GM15510 (cell line): ENCODE measurements around the gene TMEM183A.

Source experiments
- POLR2A ChIP-seq: IDR thresholded peaks from 3 replicates; pipeline ENCODE4 v1.6.1; 2011; ENCODE audit warnings: borderline replicate concordance; ENCODE audit not compliant: insufficient read length; ENCODE audit errors: extremely low read depth

The TMEM183A gene

DNA sequence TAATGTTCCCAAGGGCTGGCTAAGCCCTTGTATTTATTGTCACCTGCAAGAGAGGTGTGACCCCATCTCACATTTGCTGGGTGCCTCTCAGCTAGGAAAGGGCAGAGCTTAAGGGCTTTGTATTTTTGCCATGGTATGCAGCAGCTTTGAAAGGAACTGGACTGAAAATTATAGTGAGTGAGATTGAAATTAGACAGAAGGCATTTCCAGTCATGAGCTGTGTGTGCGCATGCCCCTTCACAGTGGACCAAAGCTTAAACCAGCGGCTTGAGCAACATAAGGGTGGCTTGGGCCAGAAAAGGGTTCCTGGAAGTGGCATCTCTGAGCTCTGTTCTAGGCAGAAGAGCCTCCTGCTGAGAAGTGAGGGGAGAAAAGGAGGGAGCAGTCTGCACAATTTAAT is 58.8 kb downstream of the TMEM183A start:
- no peak for TF ChIP-seq POLR2A

DNA sequence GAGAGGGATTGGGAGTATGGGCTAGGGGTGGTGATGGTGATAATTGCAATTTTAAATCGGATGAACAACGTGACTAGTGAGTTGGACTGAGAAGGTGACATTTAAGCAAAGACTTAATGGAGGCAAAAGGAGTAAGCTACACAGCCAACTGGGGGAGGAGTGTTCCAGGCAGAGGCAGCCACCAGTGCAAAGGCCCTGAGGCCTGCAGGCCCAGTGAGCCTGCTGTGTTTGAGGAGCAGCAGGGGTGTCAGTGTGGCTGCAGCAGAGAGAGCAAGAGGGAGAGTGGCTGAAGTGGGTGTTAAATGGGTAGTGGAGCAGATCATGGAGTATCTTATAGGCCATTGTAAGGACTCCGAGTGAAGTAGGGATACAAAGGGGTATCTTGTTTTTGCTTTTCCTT is 59.8 kb downstream of the TMEM183A start:
- no peak for TF ChIP-seq POLR2A

DNA sequence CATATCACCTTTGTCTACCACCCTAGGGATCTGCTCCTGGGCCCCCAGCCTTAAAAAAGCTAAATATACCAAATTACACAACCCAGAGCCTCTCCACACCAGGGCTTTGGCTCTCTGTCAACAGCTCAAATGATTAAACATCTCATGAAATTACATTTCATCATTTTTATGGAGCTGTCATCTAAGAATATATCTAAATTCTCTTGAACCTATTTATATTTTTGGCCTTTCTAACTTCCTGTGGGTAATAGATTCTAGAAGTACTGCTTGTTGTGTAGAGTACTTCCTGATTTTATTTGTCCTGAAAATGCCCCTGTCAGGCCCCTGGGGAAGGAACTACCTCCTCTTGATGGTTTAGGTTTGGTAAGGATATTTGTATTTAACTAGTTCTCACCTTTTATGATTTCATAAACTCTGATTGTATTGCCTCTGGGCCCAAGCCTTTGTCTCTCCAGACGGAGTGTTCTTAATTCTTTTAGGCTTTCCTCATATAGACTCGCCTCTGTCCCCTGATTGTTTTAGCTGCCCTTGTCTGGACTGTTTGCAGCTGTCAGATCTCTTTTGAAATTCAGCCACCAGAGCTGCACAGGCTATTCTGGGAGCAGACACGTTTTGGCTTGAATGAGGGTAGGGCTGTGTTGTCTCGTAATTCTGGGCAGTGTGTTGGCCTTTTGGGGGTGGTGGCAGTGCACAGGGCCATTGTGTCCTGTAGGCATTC is 62.0 kb downstream of the TMEM183A start:
- TF ChIP-seq POLR2A: no peak

DNA sequence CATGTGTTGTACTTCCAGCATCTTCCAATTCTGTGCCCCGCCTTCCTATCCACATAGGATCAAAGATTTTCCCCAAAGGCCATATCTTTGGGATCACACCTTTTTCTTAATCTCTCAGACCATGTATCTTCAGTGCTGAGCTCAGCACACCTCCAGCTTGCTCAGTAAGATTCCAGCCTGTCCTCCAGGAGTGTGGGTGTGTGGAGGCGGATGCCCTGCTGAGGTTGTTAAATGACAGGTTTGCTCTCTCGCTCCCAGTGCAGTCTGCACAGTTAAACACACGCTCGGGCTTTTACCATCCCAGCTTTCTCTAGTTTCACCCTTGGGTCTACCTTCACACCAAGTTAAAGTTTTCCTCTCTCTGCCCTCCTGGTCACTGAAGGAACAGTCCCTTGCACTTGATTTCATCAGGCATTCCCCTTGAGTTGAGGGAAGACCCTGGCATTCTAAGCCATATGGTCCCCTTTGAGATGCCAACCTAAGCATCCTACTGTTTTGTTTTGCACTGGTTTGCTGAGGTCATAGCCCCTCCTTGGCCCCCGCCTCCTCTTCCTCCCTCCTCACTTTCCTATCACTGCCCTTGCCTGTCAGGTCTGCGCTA is 64.9 kb downstream of the TMEM183A start:
- TF ChIP-seq POLR2A: no peak

DNA sequence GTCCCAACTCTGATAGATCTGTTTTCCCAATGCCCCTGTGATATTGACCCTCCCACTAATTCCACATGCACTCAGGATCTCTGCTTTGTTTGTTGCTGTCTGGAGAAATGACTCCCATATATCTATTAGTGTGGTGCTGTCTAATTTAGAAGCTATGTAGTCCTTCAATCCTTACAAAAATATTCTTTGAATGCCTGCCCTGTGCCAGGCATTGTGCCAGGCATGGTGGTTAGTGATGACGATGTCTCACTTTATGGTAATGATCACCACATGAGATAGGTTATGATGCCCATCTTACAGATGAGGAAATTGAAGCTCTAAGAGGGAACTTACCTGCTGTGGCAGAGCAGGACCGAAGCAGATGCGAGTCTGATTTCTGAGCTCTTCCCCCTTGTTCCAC is 65.7 kb downstream of the TMEM183A start:
- TF ChIP-seq POLR2A: no peak

DNA sequence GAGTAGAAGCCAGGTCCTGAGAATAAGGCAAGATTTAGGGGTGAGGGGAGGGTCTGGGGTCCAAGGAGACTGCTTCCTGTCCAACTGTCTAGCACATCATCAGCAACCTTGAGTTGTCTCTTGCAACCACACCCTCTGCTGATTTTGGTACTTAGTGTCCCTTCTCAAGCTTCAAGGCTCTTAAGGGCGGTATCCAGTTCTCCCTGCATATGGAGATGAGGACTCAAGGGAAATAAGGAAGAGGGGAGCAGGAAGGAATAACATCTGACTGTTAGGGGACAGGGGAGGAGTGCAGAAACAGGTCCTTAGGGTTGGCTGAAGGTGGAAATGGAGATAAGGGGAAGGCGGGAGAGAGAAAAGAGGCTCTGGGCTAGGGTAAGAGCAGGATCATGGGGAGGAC is 66.3 kb downstream of the TMEM183A start:
- TF ChIP-seq POLR2A: no peak
